Upper lobe of left lung (tissue), 4 donors: ENCODE measurements around the gene BOD1L2.

ENCODE experiments used
- CTCF ChIP-seq, 6 experiments: fragments of 450-650 bp in 4 of 6; fragments of 200-600 bp in 2 of 6; sonication (generic) in 2 of 6; IDR thresholded peaks; one replicate each; pipeline ENCODE4 v1.5.1; 2016 to 2019; ENCODE audit warnings: antibody characterized with exemption in 6 of 6
- EP300 ChIP-seq, 4 donors: sonication (generic); formaldehyde crosslinking; IDR thresholded peaks; one replicate each; pipeline ENCODE4 v1.5.1; 2017; ENCODE audit warnings: antibody characterized with exemption in 4 of 4, control low read depth in 2 of 4
- POLR2A ChIP-seq, 4 donors: fragments of 450-650 bp; IDR thresholded peaks; one replicate each; pipeline ENCODE4 v1.5.1; 2016 to 2017; ENCODE audit warnings: antibody characterized with exemption in 4 of 4, mild to moderate bottlenecking in 2 of 4
- POLR2AphosphoS5 ChIP-seq, 2 donors: sonication (generic); formaldehyde crosslinking; IDR thresholded peaks; one replicate each; pipeline ENCODE4 v1.5.1; 2017; ENCODE audit warnings: antibody characterized with exemption in 2 of 2

GRCh38 chr18:57125627-57126026 is 21.3 kb upstream of the BOD1L2 start:
- TF ChIP-seq CTCF (IDR thresholded peaks at IDR 0.05) (no peak), POLR2AphosphoS5 (IDR thresholded peaks at IDR 0.05) (no peak), POLR2A (IDR thresholded peaks at IDR 0.05) (no peak), EP300 (IDR thresholded peaks at IDR 0.05) (no peak)
